Activated T-helper 17 cell treated with anti-CD3 and anti-CD28 coated beads, Interleukin-2, amount 50 U/mL, for 72 hours (primary cell): ENCODE data around the gene WDR48. TPM values are rescaled to one million over a fixed set of nuclear protein-coding genes. Genes with fewer than 3 reads are reported as not detected.

ENCODE experiments used
- ATAC-seq: fragments of 150-1000 bp; cut with Tn5 transposase; replicated peaks from 2 replicates; pipeline ENCODE4 v1.10.0; 2021; ENCODE audit warnings: mild to moderate bottlenecking, moderate library complexity
- H3K27ac Mint-ChIP-seq: one replicate; pipeline ENCODE4 v1.8.0; 2022; ENCODE audit warnings: mixed read lengths
- H3K27me3 Mint-ChIP-seq: one replicate; pipeline ENCODE4 v1.8.0; 2022; ENCODE audit warnings: mixed read lengths
- H3K36me3 Mint-ChIP-seq: one replicate; pipeline ENCODE4 v1.8.0; 2022; ENCODE audit warnings: low read depth, mild to moderate bottlenecking, mixed read lengths
- H3K4me1 Mint-ChIP-seq: one replicate; pipeline ENCODE4 v1.8.0; 2022; ENCODE audit warnings: mixed read lengths
- H3K4me3 Mint-ChIP-seq: one replicate; pipeline ENCODE4 v1.8.0; 2022; ENCODE audit warnings: mild to moderate bottlenecking, mixed read lengths
- H3K9me3 Mint-ChIP-seq: one replicate; pipeline ENCODE4 v1.8.0; 2022; ENCODE audit warnings: mixed read lengths
- total RNA-seq, 2 donors: library from RNA; stranded (reverse); gene quantifications; one replicate each; pipeline ENCODE4 v1.2.3, GENCODE V29; 2022

WDR48 gene
- total RNA-seq, 2 donors from 2014 or later = 56.6 to 81.1 TPM

DNA sequence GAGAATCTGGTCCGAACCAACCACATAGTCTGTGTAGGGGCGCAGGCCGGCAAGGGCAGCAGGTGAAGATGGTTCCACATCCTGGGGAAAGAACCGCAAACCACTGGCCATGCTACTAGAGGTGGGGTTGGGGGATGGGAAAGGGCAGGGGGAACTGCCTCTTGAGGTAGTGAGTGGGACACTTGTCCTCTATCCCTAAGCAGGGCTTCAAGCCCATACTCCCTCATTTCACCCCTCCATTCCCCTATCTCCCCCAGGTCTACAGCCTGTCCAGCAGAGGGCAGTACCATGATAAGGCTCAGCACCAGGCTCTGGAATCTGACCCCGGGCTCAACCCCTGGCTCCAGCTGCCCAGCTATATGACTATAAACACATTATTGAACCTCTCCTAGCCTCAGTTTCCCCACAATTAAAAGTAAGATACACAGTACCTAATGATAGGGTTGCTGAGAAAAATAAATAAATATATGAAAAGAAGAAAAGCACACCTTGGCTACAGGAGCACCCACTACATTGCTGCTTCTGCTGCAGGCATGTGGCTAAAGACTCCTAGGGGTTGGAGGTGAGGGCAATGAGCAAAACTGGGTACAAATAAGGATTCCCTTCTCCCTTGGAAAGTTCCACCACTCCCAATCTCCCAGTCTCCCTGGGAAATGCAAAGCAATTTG, 49.3 kb downstream of the WDR48 start:
- H3K4me3 Mint-ChIP-seq = no peak overlapping the region
- peaks cover 31% of the 10 kb centered on the region for H3K36me3 Mint-ChIP-seq
- peak overlapping the region; percentile 81 for H3K27ac Mint-ChIP-seq
- ATAC-seq = peak; percentile 77
- peaks cover 33% of the 10 kb centered on the region for H3K4me1 Mint-ChIP-seq
- no peaks in the 10 kb centered on the region for H3K9me3 Mint-ChIP-seq
- no peaks in the 10 kb centered on the region for H3K27me3 Mint-ChIP-seq

DNA sequence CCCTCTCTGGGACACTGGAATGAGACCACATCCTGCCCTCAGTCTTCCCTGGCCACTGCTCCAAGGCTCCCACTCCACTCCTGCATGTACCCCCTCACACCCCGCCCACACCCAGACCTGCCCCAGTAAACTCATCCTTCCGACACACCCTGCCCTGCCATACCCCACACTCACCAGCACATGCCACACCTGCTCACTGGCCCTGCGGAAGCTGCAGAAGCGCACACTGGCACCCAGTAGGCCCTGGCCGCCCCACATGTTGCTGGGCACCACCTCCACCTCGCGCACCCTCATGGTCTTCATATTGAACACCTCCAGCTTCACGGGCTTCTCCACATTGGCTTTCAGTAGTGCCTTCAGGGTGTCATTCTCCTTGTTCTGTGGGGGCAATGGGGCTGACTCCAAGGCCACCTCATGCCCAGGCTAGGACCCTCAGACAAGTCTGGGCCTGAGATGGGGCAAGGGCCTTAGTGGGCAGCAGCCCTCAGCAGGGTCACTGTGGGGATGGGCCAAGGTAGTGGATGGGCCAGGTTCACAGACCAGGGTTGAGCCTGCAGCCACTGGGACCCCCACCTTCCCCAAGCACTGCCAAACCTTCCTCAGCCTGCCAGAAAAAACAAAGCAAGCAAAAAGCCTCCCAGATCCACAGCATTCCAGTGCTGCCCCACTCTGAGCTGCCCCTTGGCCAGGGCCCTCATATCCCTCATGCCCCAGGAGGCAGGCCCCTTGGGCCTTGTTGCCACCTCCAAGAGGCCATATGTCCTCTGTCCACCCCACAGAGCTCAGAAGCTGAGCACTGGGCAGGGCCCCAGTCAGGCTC, 50.9 kb downstream of the WDR48 start:
- Mint-ChIP-seq H3K27ac (peak overlapping the region; percentile 59), H3K27me3 (no peaks in the 10 kb centered on the region), H3K4me1 (peaks cover 41% of the 10 kb centered on the region), H3K9me3 (no peaks in the 10 kb centered on the region), H3K4me3 (no peak overlapping the region), H3K36me3 (peaks cover 17% of the 10 kb centered on the region)
- no peak for ATAC-seq

DNA sequence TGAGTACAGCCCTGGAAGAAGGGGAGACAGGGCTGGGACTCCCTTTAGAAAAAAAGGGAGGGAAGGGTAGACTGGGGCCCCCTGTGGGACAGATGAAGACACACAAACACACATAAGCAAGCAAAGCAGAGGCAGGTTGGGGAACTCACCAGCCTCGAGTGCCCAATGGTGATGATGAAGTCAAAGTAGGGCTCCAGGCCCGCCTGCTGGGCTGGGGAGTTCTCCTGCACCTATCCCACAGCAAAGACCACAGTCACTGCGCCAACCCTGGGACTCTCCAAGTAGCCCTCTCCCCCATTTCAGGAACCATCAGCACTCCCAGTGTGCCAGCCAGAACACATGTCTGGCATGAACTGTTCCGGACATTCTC, 51.5 kb downstream of the WDR48 start:
- peaks cover 47% of the 10 kb centered on the region for H3K4me1 Mint-ChIP-seq
- no peaks in the 10 kb centered on the region for H3K9me3 Mint-ChIP-seq
- no peaks in the 10 kb centered on the region for H3K27me3 Mint-ChIP-seq
- peaks cover 16% of the 10 kb centered on the region for H3K36me3 Mint-ChIP-seq
- H3K4me3 Mint-ChIP-seq = no peak overlapping the region
- H3K27ac Mint-ChIP-seq = peak overlapping the region; percentile 59
- no peak for ATAC-seq

DNA sequence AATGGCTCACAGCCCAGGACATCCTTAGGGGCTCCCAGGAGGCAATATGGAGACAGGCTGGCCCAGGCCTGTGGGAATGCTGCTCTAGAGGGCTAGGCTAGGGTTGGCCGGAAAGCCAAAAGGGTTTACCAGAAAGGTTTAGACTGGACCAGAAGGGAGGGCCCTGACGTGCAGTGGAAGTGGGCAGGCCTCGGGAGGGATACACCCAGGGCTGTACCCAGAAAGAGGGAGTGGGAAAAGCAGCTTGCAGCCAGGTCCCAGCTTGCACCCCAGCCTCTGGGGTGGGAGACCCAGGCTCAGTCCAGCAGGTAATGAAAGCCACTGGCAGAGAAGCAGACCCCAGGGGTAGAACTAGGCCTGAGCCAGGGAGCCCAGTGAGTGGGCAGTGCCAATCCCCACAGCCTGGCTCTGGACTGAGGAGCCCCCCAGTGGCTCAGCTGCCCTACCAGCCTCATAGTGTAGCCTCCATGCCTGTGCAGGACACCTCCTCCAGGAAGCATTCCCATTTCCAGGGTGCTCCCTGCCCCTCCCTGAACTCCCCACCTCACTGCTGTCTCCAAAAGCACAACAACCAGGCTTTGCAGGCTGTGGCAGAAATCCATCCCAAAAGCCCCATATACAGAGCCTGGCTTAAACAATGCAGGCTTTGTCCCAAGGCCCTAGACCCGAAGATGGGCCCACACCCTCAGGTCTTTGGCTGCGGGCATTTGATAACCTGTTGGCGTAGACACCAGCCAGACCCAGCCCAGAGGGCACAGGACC, 52.2 kb downstream of the WDR48 start:
- no peak for ATAC-seq
- Mint-ChIP-seq H3K27me3 (no peaks in the 10 kb centered on the region), H3K4me1 (peaks cover 51% of the 10 kb centered on the region), H3K27ac (peak overlapping the region; percentile 59), H3K4me3 (no peak overlapping the region), H3K9me3 (no peaks in the 10 kb centered on the region), H3K36me3 (peaks cover 10% of the 10 kb centered on the region)

DNA sequence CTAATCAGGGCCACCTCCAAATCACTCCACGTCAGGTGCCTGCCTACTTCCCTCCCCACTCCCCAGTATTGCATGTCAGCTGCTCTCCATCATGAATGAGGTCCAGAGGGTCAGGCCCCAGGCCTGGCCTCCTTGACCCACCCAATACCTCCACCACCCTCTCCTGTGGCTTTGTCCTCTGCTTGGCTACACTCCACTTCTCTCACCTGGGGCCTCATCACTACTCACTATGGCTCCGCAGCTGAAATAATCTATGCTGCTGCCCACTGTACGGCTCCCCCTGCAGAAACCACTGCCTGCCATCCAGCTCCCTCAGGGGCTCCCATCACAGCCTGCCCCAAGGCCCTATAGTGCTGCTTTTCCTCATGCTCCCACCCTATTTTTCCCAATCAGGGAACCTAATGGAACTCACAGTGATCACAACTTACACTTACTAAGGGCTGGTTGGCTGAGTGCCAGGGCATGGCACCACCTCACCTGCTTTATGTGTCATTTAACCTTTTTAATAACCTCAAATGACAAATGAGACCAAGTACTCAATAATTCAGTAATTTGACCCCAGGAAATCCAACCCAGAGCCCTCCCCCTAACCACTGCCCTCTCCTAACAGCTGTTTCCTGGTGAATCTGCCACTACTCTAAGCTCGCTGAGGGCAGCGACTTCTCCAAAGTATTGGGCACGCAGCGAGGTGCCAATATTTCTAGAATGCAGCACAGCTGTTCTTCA, 53.3 kb downstream of the WDR48 start:
- Mint-ChIP-seq H3K27ac (peak overlapping the region; percentile 92), H3K36me3 (peaks cover 7% of the 10 kb centered on the region), H3K9me3 (no peaks in the 10 kb centered on the region), H3K4me3 (peak overlapping the region; percentile 96), H3K27me3 (no peaks in the 10 kb centered on the region), H3K4me1 (peaks cover 55% of the 10 kb centered on the region)
- no peak for ATAC-seq

DNA sequence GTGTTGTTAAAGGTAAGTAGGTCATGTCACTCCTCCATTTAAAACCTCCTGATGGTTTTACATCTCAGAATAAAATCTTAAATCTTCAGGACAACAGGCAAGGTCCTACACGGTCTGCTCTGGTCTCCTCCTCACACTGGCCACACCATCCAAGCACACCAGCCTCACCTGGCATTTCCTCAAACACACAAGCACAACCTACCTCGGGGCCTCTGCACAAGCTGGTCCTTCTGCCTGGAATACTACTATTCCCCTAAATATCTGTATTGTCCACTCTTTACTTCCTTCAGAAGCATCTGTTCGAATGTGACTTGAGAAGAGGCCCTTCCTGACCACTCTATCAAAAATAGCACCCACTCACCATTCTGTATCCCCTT, 53.9 kb downstream of the WDR48 start:
- Mint-ChIP-seq H3K4me1 (peaks cover 55% of the 10 kb centered on the region), H3K9me3 (no peaks in the 10 kb centered on the region), H3K4me3 (peak overlapping the region; percentile 96), H3K36me3 (peaks cover 7% of the 10 kb centered on the region), H3K27me3 (no peaks in the 10 kb centered on the region), H3K27ac (peak overlapping the region; percentile 92)
- ATAC-seq = no peak

DNA sequence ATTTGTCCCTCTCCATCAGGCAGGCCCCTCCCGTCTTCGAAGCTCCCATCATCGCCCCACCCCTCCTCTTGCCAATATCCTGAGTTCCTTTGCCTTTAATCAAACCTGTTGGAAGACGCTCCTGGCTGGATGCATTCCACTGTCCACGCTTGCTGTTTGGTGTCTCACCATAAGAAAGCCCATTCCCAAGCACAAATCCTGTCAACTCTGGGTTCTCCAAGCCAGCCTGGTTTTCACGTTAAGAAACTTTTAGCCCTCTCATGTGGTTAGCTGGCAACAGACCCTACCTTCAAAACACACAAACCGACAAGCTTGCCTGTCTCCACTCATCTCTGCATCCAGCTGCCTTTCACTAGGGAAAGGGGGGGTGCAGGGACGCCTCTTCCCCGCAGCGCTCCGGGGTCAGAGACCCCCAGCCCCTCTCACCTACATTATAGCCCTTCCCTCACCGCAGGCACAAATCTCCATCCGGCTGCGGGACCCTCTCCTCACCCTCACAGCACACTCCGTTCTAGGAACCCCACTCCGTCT, 54.5 kb downstream of the WDR48 start:
- ATAC-seq = no peak
- Mint-ChIP-seq H3K27ac (peak overlapping the region; percentile 92), H3K36me3 (peaks cover 7% of the 10 kb centered on the region), H3K27me3 (no peaks in the 10 kb centered on the region), H3K4me1 (peaks cover 51% of the 10 kb centered on the region), H3K4me3 (peak overlapping the region; percentile 96), H3K9me3 (no peaks in the 10 kb centered on the region)

DNA sequence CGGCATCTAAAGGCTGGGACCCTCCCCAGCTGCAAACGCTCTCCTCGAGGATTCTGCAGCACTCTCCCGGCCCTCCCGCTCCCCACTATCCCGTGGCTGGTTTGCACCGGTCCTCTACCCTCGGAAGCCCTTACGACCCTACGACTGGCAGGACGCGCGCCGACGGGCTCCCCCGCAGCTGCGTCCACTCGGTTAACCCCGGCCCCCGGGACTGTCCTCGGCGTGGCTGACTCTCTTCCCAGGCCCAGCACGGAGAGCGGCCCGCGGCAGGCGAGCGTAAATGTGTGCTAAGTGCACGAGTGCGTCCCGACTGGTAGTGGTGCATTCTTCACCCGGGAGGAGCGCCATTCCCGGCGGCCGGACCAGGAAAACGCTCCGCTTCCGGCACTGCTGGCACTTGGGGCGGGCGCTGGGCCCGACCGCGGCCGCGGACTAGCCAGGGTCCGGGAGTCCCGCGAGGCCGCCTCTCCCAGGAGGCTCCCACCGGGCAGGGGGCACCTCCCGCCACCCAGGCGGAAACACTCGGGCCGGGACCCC, 55.1 kb downstream of the WDR48 start:
- no peaks in the 10 kb centered on the region for H3K27me3 Mint-ChIP-seq
- H3K4me1 Mint-ChIP-seq = peaks cover 46% of the 10 kb centered on the region
- H3K9me3 Mint-ChIP-seq = no peaks in the 10 kb centered on the region
- peak; percentile 33 for ATAC-seq
- peak overlapping the region; percentile 92 for H3K27ac Mint-ChIP-seq
- H3K4me3 Mint-ChIP-seq = peak overlapping the region; percentile 96
- H3K36me3 Mint-ChIP-seq = peaks cover 7% of the 10 kb centered on the region

DNA sequence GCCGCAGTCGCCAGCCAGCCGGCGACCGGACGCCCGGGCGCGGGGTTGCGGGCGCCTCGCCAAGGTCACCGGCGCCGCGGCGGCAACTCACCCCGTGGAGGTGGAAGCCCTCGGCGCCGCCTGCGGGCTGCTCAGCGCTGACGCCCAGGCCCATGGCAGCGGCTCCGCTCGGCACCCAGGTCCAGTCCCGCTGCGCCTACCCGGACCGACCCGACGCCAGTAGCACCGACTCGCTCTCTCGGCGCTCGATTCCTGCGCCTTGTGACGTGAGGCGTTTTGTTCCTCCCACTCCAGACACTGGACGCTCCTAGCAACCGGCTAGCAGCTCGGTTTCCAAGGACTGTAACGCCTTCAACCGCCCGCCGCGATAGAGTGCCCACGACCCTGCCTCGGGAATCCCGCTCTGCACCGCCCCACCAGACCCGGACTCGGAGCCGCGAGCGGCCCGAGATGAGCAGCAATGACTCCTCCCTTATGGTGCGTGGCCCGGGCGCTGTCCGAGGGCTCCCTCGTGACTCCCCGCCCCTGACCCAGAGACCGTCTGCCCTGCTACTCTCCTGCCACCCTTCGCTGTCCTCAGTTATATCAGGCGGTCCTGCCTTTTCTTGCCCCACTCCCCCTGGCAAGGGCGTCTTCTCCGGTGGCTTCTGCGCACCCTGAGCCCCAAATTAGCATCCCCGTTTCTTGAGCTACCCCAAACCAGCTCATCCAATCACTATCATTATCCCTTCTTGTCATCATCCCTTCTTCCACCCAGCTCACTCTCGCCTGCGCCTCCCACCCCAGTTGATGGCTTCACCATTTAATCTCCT, 55.8 kb downstream of the WDR48 start, which contains the start of the genes GORASP1 and TTC21A:
Gene GORASP1, minus strand, starts transcription at position 240 of the 812 bp plus-strand sequence. Its CDS starts 86 bp downstream, at position 154.
Gene TTC21A, plus strand, starts transcription at position 293 of the 812 bp plus-strand sequence. Its CDS starts 158 bp downstream, at position 451.
- Mint-ChIP-seq H3K36me3 (peaks cover 7% of the 10 kb centered on the region), H3K9me3 (no peaks in the 10 kb centered on the region), H3K4me1 (peaks cover 40% of the 10 kb centered on the region), H3K27ac (peak within 1 kb of the TSS; percentile 93), H3K27me3 (no peaks in the 10 kb centered on the region), H3K4me3 (peak within 1 kb of the TSS; percentile 96)
- peak; percentile 77 for ATAC-seq

DNA sequence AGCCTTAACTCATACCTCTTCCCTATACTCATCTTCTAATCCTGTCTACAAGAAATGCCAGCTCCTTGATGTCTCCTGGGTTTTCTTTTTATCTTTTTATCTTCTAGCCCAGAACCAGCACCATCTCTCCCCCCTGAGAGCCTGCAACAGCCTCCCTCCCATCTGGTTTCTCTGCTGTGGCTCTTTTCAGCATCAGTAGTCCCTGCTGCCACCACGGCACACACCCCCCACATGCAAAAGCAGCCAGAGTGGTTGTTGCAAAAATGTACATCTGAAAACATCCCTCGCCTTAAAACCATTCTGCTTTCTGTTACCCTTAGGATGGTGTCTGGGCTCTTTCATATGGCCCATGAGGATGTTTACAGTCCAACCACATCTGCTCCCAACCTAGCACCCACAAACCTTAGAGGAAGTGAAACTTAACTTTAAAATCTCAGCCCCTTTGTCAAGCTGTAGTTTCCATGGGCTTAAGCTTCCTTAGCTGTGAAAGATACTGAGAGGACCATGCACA, 56.4 kb downstream of the WDR48 start:
- H3K9me3 Mint-ChIP-seq = no peaks in the 10 kb centered on the region

DNA sequence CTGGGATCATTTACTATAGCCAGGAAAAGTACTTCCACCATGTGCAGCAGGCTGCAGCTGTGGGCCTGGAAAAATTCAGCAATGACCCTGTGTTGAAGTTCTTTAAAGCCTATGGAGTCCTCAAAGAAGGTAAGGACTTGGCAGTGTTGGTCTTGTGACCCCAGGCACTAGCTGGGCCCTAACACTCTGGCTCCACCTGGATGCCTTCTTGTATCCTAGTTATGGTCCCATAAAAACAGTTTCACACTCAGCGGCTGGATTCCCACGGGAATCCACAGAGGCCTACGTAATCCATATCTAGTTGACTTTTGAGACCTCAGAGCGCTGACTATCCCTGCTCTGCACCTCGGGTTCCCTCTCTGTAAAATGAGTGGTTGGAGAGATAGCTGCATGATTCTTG, 57.3 kb downstream of the WDR48 start:
- no peaks in the 10 kb centered on the region for H3K9me3 Mint-ChIP-seq
- peak overlapping the region; percentile 96 for H3K4me3 Mint-ChIP-seq
- ATAC-seq = no peak
- H3K4me1 Mint-ChIP-seq = peaks cover 35% of the 10 kb centered on the region
- peaks cover 7% of the 10 kb centered on the region for H3K36me3 Mint-ChIP-seq
- H3K27ac Mint-ChIP-seq = peak overlapping the region; percentile 93
- no peaks in the 10 kb centered on the region for H3K27me3 Mint-ChIP-seq

More for the DNA sequence above, 56.4 kb downstream of the WDR48 start:
- Mint-ChIP-seq H3K36me3 (peaks cover 7% of the 10 kb centered on the region), H3K4me1 (peaks cover 35% of the 10 kb centered on the region), H3K27me3 (no peaks in the 10 kb centered on the region), H3K27ac (peak overlapping the region; percentile 93), H3K4me3 (peak overlapping the region; percentile 96)
- ATAC-seq = peak; percentile 42

DNA sequence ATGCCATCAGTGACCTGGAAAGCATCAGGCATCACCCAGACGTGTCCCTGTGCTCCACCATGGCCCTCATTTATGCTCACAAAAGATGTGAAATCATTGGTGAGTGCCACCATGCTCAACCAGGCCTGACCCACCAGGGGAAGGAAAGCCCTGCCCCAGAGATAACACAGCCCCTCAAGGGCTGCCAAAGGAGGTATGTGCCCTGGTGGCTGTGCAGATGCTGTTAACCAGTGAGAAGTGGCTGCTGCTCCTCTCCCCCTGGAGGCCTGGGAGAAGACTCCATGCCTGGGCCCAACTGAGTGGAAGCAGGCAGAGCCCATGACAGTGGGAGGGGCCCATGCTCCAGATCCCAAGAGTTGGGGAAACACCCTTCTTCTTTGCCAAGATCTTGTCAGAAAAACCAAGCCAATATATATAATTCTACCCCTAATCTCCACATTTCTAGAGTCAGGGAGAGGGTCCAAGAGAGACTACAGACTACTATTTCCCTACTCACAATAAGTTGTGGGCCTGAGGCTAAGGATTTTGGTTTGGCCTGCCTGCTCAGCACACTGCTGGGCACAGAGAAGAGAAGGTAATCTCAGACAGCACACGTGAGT, 58.3 kb downstream of the WDR48 start:
- H3K27ac Mint-ChIP-seq = no peak overlapping the region

More for the DNA sequence above, 58.3 kb downstream of the WDR48 start:
- no peak for ATAC-seq
- Mint-ChIP-seq H3K4me3 (no peak overlapping the region), H3K27me3 (no peaks in the 10 kb centered on the region), H3K36me3 (peaks cover 7% of the 10 kb centered on the region), H3K4me1 (peaks cover 32% of the 10 kb centered on the region), H3K9me3 (no peaks in the 10 kb centered on the region)
